GM12874 (cell line): ENCODE data around the gene ADAM19.

Source experiments
- TF ChIP-seq, protein P1 (sequence below): IDR thresholded peaks from 2 replicates; pipeline ENCODE4 v1.5.1; 2011; ENCODE audit warnings: low read depth, mild to moderate bottlenecking, control low read depth, low read length, moderate library complexity; ENCODE audit not compliant: insufficient read depth

Gene ADAM19

DNA sequence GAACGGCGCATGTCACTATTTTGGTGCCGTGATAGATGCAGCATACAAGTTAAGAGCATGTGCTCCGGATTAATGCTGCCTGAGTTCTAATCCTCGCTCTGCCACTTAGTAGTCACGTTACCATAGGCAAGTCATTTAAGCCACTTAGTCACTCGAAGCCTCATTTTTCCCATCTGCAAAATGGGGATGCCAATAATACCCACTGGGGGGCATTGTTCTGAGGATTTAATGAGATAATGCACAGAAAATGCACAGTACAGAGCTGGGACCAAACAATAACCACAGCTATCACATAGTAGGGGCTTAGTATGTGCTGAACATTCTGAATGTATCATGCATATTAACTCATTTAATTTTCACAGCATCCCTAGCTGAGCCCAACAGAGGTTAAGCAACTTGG, 106.5 kb downstream of the ADAM19 start:
- TF ChIP-seq, protein P1, sequence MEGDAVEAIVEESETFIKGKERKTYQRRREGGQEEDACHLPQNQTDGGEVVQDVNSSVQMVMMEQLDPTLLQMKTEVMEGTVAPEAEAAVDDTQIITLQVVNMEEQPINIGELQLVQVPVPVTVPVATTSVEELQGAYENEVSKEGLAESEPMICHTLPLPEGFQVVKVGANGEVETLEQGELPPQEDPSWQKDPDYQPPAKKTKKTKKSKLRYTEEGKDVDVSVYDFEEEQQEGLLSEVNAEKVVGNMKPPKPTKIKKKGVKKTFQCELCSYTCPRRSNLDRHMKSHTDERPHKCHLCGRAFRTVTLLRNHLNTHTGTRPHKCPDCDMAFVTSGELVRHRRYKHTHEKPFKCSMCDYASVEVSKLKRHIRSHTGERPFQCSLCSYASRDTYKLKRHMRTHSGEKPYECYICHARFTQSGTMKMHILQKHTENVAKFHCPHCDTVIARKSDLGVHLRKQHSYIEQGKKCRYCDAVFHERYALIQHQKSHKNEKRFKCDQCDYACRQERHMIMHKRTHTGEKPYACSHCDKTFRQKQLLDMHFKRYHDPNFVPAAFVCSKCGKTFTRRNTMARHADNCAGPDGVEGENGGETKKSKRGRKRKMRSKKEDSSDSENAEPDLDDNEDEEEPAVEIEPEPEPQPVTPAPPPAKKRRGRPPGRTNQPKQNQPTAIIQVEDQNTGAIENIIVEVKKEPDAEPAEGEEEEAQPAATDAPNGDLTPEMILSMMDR, result peak; percentile 8; the same call in 1 of the 2 replicates

DNA sequence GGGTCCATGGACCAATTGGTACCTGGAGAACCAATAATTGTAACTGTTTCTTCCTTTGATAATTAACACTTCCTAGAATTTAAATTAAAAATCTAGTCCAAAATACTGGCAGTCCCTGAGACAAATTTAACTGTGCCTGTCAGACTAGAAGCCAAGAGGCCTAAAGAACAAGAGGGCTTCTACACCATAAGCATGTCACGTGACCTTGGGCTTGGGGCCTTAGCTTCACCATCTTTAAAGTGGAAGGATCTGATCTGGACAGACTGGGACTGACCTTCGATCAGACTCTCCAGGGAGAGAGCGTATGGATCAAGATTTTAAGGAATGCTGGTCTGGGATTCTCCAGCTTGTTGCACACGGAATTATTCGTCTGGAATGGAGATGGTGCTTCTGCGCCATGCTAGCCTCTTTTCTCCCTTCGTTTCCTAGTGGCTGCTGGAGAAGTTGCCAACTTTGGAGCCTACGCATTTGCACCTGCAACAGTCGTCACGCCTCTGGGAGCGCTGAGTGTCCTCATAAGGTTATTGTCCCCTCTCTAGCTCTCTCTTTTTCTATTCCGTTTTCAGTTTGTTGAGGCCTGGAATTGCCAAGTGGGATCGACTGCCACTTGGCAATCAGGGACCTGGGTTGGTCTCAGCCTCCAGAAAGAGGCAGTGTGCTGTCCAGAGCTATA, 107.1 kb downstream of the ADAM19 start:
- TF ChIP-seq, protein P1, result no peak

DNA sequence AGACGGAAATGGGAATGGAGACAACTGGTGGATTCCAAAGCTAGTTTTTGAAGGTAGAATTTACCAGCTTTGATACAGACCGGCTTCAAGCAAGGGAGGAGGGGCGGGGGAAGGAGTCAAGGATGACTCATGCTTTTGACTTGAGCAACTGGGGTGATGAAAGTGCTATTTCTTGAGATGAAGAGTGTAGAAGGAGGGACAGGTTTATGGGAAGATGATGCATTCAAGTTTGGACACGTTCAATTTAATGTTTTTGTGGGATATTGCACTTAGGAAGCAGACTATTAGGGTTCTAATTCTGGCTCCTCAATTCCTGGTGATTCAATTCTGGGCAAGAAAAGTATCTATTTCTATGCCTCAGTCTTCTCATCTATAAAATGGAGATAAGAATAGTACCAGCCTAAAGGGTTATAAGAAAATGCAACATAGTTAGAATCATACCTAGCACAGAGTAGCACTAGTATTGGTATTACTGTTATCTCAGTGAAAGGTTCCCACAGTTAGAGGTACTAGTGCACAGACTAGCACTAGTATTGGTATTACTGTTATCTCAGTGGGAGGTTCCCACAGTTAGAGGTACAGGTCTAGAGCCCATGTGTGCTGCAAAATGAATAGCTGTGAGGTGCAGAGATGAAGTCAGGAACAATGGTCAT, 110.9 kb downstream of the ADAM19 start:
- TF ChIP-seq, protein P1, result no peak

DNA sequence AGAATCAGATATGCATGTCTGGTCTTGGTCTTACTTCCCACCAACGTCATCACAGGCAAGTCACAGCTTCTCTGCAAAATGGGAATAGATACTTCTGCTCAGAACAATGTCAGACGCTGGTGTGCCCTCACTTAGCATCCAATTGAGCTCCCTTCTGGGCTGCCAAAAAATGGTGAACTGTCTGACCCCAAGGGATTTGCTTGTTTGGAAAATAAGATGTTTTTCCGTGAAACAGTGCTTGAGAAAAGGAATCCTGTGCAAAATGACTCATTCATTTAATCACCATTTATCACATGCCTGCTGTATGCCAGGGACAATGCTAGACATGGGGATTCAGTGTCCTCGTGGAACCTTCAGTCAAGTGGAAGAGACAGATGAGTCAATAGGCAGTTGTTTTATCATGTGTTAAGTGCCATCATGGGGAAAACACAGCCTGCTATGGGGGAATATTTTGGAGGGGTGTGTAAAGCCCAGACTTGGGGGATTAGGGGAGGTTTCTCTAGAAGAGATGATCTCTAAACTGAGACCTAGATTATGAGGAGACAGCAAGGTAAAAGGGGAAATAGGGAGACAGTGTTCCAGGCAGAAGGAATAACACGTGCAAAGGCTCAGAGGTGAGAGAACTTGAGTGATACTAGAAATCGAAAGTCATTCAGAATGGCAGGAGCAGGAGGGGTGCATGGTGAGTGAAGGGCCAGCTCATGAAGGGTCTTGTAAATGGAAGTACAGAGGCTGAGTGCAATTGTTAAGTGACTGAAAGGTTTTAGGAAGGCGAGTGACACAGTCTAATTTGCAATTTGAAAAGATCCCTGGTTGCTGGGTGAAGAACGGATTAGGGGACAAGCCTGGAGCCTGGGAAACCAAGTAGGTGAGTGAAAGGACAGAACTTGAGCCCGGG, 111.7 kb downstream of the ADAM19 start:
- TF ChIP-seq, protein P1, result no peak

DNA sequence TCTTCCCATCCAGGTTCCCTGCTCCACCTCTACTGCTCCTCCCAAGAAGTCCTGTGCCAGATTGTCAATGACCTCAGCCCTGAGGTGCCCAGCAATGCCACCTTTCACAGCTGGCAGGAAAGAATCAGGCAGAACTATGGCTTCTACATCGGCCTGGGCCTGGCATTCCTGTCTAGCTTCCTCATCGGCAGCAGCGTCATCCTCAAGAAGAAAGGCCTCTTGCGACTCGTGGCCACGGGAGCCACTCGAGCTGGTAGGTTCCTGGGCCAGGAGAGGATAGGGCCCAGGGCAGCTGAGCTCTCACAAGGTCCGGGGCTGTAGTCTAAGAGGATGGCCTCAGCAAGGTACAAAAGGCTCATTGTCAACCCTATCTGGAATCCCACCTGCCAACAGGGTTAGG, 112.5 kb downstream of the ADAM19 start:
- TF ChIP-seq, protein P1, result no peak

DNA sequence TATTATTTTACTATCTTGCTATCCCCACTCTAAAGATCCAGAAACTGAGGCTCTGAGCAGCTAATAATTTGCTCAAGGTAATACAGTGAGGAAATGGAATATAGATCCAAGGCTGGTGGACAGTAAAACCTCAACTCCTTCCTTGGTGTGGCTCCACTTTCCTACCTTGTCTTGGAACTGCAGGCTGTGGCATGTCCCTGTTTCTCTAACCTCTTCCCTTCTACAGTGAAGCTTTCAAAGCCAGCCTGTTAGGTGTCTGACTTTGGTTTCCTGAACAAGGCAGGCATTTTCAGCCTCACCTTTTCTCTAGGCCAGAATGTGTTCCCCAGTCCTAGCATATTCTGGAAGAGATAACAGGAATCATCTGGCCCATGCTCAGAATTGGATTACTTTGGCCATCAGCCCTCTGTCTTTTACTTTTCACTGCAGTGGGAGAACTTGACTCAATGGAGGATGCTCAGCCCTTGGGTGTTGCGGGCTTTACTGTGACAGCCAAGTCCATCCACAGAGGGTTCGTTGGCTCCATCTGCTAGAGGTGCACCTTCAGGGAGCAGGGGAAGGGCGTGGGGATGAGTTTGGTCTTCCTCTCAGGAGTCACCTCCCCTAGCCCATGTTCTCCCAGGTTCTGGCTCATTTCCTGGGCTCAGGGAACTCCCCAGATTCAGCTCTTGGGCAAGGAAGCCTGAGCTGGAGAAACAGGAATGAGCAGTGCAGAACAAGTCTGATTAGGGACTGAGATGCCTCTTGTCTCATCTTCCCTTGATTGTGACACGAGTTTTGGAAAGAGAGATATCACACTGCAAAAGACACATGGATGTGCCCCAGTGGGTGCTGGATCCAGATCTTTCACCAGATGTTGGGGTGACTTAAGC, 114.4 kb downstream of the ADAM19 start:
- TF ChIP-seq, protein P1, result no peak
